Ovary (tissue), 9 donors: ENCODE data around the gene SH2B3. TPM values are rescaled to one million over a fixed set of nuclear protein-coding genes. Genes with fewer than 3 reads are reported as not detected.

Source experiments
- DNase-seq, 5 donors: peaks; one replicate each; pipeline ENCODE4 v3.0.0-alpha.2; 2019 to 2020
- H3K27ac ChIP-seq, 2 donors: fragments of 200-600 bp; one replicate each; pipeline versions ENCODE4 v1.5.1 to v1.8.0; 2019 to 2022
- H3K27me3 ChIP-seq: fragments of 200-600 bp; one replicate; pipeline ENCODE4 v1.8.0; 2022
- H3K36me3 ChIP-seq: fragments of 200-600 bp; sonication (generic); one replicate; pipeline ENCODE4 v1.5.1; 2019
- H3K4me1 ChIP-seq: one replicate; pipeline ENCODE4 v1.8.1; 2013; ENCODE audit warnings: mild to moderate bottlenecking, moderate library complexity; ENCODE audit not compliant: insufficient read depth
- H3K4me3 ChIP-seq: fragments of 200-600 bp; sonication (generic); one replicate; pipeline ENCODE4 v1.5.1; 2017
- H3K9me3 ChIP-seq, 2 donors: fragments of 200-600 bp in 1 of 2; sonication (generic) in 1 of 2; one replicate each; pipeline versions ENCODE4 v1.5.1 to v1.8.1; 2013 to 2019; ENCODE audit warnings: mild to moderate bottlenecking in 1 of 2, moderate library complexity in 1 of 2
- CTCF ChIP-seq, 3 donors: fragments of 450-650 bp in 2 of 3; fragments of 200-600 bp in 1 of 3; IDR thresholded peaks; one replicate each; pipeline versions ENCODE4 v1.5.1 to v1.8.0; 2016 to 2022; ENCODE audit warnings: antibody characterized with exemption in 3 of 3, mild to moderate bottlenecking in 1 of 3
- EP300 ChIP-seq: sonication (generic); formaldehyde crosslinking; IDR thresholded peaks from one replicate; pipeline ENCODE4 v1.6.1; 2017; ENCODE audit warnings: antibody characterized with exemption
- POLR2A ChIP-seq: fragments of 450-650 bp; IDR thresholded peaks from one replicate; pipeline ENCODE4 v1.6.1; 2017; ENCODE audit warnings: antibody characterized with exemption, mild to moderate bottlenecking, moderate library complexity
- WGBS, 3 donors: extraction: QIAGEN DNeasy Blood & Tissue Kit in 1 of 3; methylation state at CpG; one replicate each; pipeline versions ENCODE4 v1.1.5 to v1.1.7; 2013 to 2017; 5-methylcytosine and 5-hydroxymethylcytosine counted together
- intact Hi-C, 4 donors: fragments of 100-400 bp; cut with DNase I; formaldehyde crosslinking; loops; one replicate each; pipeline versions ENCODE4 v1.11.0 to v1.15.1; 2022 to 2023
- polyA plus RNA-seq, 2 donors: library from polyadenylated mRNA; stranded (reverse); fragments of 200-250 nt in 1 of 2; fragments of 350-450 nt in 1 of 2; fragmentation: Illumina TruSeq in 1 of 2; extraction: RNeasy Lipid Tissue Mini Kit (QIAGEN cat#74804) in 1 of 2; gene quantifications; one replicate each; pipeline ENCODE4 v1.2.3, GENCODE V29; 2013 to 2014
- total RNA-seq, 7 donors: library from RNA; depleted of rRNA in 2 of 7; stranded (reverse); fragments of >200 nt in 2 of 7; fragmentation: NEBNext Ultra II Directional in 3 of 7; extraction: Animal tissue kit (Norgen Biotek cat#: 25700) in 3 of 7; gene quantifications; one replicate each; pipeline versions ENCODE4 v1.1.0 to v1.2.4, GENCODE V29; 2016 to 2023
- donor health status: DM: no; HTN: no; CAD: no; lungs with moderate emphysema.
- donor health status: DM: no; HTN: no; CAD: no.
- donor health status: Bipolar disorder and iron deficiency.
- donor health status: DM: yes; HTN: yes; CAD: no.
- donor health status: DM: no; HTN: no; CAD: no.
- donor health status: DM: yes; HTN: yes; CAD: no.

SH2B3 gene
- total and polyA plus RNA-seq, 9 donors, result 7.2 to 24.0 (median 14.3) TPM

- no peaks in the 10 kb centered on the region for H3K36me3 ChIP-seq
- TF ChIP-seq POLR2A (no peak), CTCF (IDR thresholded peaks at IDR 0.05) (no peak), EP300 (no peak)
- no peaks in the 10 kb centered on the region for H3K9me3 ChIP-seq
- intact Hi-C loops, result no loop called here
- 24 to 33% (median 29%) methylated on average over 13 of the region's 13 CpGs for WGBS, 3 donors
- no peak overlapping the region for H3K4me3 ChIP-seq
- peak in 1 of 5 donors; percentile 17 for DNase-seq
- peaks cover 15% of the 10 kb centered on the region for H3K4me1 ChIP-seq
- H3K27me3 ChIP-seq, result no peaks in the 10 kb centered on the region
- peak overlapping the region in 1 of 2 donors; percentile 24 for H3K27ac ChIP-seq
These were observed 44.5 kb upstream of the SH2B3 start for GRCh38 chr12:111361073-111361716.

GRCh38 chr12:111361717-111362576 lies 43.8 kb upstream of the SH2B3 start:
- intact Hi-C loops, result no loop called here

GRCh38 chr12:111362687-111363475 lies 42.8 kb upstream of the SH2B3 start:
- intact Hi-C loops, result no loop called here
- H3K27ac ChIP-seq, result peak overlapping the region in 1 of 2 donors; percentile 24
- no peak overlapping the region for H3K4me3 ChIP-seq
- peaks cover 21% of the 10 kb centered on the region for H3K4me1 ChIP-seq
- H3K9me3 ChIP-seq, result no peaks in the 10 kb centered on the region
- no peaks in the 10 kb centered on the region for H3K27me3 ChIP-seq
- TF ChIP-seq CTCF (IDR thresholded peaks at IDR 0.05) (no peak), EP300 (no peak), POLR2A (no peak)
- DNase-seq, result peak in 1 of 5 donors; percentile 45
- no peaks in the 10 kb centered on the region for H3K36me3 ChIP-seq
- WGBS, 3 donors, result 90 to 93% (median 92%) methylated on average over 45 to 59 of the region's 59 CpGs

More at GRCh38 chr12:111361717-111362576, 43.8 kb upstream of the SH2B3 start:
- Histone ChIP-seq H3K36me3 (no peaks in the 10 kb centered on the region), H3K27ac (peak overlapping the region in 1 of 2 donors; percentile 24), H3K9me3 (no peaks in the 10 kb centered on the region), H3K4me3 (no peak overlapping the region), H3K4me1 (peaks cover 15% of the 10 kb centered on the region), H3K27me3 (no peaks in the 10 kb centered on the region)
- peak; percentile 36 to 75 (median 55) for DNase-seq
- WGBS, 3 donors, result 40 to 48% (median 42%) methylated on average over 15 to 18 of the region's 18 CpGs
- no peak for TF ChIP-seq CTCF (IDR thresholded peaks at IDR 0.05)
- TF ChIP-seq EP300, result no peak
- TF ChIP-seq POLR2A, result no peak

GRCh38 chr12:111363578-111363977 lies 42.1 kb upstream of the SH2B3 start:
- TF ChIP-seq CTCF (IDR thresholded peaks at IDR 0.05) (no peak), POLR2A (no peak), EP300 (no peak)
- 53 to 64% (median 60%) methylated on average over 3 of the region's 3 CpGs for WGBS, 3 donors
- H3K9me3 ChIP-seq, result no peaks in the 10 kb centered on the region
- H3K36me3 ChIP-seq, result no peaks in the 10 kb centered on the region
- H3K27me3 ChIP-seq, result no peaks in the 10 kb centered on the region
- H3K4me3 ChIP-seq, result no peak overlapping the region
- peaks cover 24% of the 10 kb centered on the region for H3K4me1 ChIP-seq
- DNase-seq, result no peak
- intact Hi-C loops, result no loop called here
- H3K27ac ChIP-seq, result no peak overlapping the region
